OCI-LY3 (cell line): ENCODE results near the gene LYST.

Experiments
- EZH2phosphoT487 ChIP-seq: fragments of 200-600 bp; shearing (Covaris generic); IDR thresholded peaks from 2 replicates; pipeline ENCODE4 v1.6.1; 2018; ENCODE audit warnings: antibody characterized with exemption, mixed run types, low read depth
- TF ChIP-seq, protein P1 (sequence below): fragments of 200-600, 300-600 bp; sonication (generic); IDR thresholded peaks from 2 replicates; pipeline ENCODE4 v1.5.1; 2014; ENCODE audit warnings: antibody characterized with exemption, low read length, low read depth

DNA sequence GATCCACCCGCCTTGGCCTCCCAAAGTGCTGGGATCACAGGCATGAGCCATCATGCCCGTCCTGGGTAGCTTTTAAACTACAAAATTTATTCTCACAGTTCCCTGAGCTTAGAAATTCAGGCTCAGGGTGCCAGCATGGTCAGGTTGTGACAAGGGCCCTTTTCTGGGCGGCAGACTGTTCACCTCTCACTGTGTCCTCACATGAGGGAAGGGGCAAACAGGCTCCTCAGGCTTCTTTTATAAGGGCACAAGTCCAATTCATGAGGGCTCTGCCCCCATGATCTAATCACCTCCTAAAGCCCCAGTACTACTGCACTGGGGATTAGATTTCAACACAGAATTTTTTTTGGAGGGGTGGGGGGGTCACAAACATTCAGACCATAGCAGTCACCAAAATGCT, 253.9 kb downstream of the LYST start:
- TF ChIP-seq, protein P1, sequence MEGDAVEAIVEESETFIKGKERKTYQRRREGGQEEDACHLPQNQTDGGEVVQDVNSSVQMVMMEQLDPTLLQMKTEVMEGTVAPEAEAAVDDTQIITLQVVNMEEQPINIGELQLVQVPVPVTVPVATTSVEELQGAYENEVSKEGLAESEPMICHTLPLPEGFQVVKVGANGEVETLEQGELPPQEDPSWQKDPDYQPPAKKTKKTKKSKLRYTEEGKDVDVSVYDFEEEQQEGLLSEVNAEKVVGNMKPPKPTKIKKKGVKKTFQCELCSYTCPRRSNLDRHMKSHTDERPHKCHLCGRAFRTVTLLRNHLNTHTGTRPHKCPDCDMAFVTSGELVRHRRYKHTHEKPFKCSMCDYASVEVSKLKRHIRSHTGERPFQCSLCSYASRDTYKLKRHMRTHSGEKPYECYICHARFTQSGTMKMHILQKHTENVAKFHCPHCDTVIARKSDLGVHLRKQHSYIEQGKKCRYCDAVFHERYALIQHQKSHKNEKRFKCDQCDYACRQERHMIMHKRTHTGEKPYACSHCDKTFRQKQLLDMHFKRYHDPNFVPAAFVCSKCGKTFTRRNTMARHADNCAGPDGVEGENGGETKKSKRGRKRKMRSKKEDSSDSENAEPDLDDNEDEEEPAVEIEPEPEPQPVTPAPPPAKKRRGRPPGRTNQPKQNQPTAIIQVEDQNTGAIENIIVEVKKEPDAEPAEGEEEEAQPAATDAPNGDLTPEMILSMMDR: no peak
- TF ChIP-seq EZH2phosphoT487: no peak
